EL (cell line): ENCODE measurements around the gene KCNE4.

ENCODE experiments used
- DNase-seq: peaks from one replicate; pipeline ENCODE4 v3.0.0-alpha.2; 2016

KCNE4 gene

GRCh38 chr2:223051693-223052289 is at the start of gene KCNE4:
TSS of gene KCNE4 (plus strand) at chr2:223052190. CDS start at chr2:223052831, 641 bp downstream.
- peak; percentile 68 for DNase-seq

GRCh38 chr2:223003191-223003590 is 48.8 kb upstream of the KCNE4 start:
- no peak for DNase-seq

GRCh38 chr2:223005496-223005895 is 46.5 kb upstream of the KCNE4 start:
- no peak for DNase-seq

GRCh38 chr2:223007531-223007930 is 44.5 kb upstream of the KCNE4 start:
- peak; percentile 37 for DNase-seq

GRCh38 chr2:223008162-223008561 is 43.8 kb upstream of the KCNE4 start:
- DNase-seq, result peak; percentile 49

- DNase-seq, result no peak
Measured at GRCh38 chr2:223008956-223009355, 43.0 kb upstream of the KCNE4 start.

- DNase-seq, result peak; percentile 92
Measured at GRCh38 chr2:223010641-223011040, 41.3 kb upstream of the KCNE4 start.

GRCh38 chr2:223012291-223012690 is 39.7 kb upstream of the KCNE4 start:
- DNase-seq, result no peak

- DNase-seq, result no peak
Measured at GRCh38 chr2:223019390-223019930, 32.5 kb upstream of the KCNE4 start.

GRCh38 chr2:223019987-223020717 is 31.8 kb upstream of the KCNE4 start:
- no peak for DNase-seq

- DNase-seq, result no peak
Measured at GRCh38 chr2:223020971-223021675, 30.9 kb upstream of the KCNE4 start.

GRCh38 chr2:223026357-223027110 is 25.5 kb upstream of the KCNE4 start:
- peak; percentile 50 for DNase-seq

GRCh38 chr2:223027442-223027841 is 24.5 kb upstream of the KCNE4 start:
- peak; percentile 73 for DNase-seq

- DNase-seq, result no peak
Measured at GRCh38 chr2:223029287-223029686, 22.7 kb upstream of the KCNE4 start.

- peak; percentile 33 for DNase-seq
Measured at GRCh38 chr2:223032187-223033142, 19.5 kb upstream of the KCNE4 start.

- DNase-seq, result no peak
Measured at GRCh38 chr2:223034221-223034975, 17.6 kb upstream of the KCNE4 start.

GRCh38 chr2:223036790-223037444 is 15.1 kb upstream of the KCNE4 start:
- DNase-seq, result no peak

- DNase-seq, result no peak
Measured at GRCh38 chr2:223037445-223037800, 14.6 kb upstream of the KCNE4 start.

- DNase-seq, result no peak
Measured at GRCh38 chr2:223039618-223040017, 12.4 kb upstream of the KCNE4 start.

- no peak for DNase-seq
Measured at GRCh38 chr2:223040527-223040926, 11.5 kb upstream of the KCNE4 start.
